Muscle of leg (tissue), 11 donors: Measurements from ENCODE around the gene SNRK. TPM values are rescaled to one million over a fixed set of nuclear protein-coding genes. Genes with fewer than 3 reads are reported as not detected.

Experiments used
- DNase-seq: peaks from one replicate; pipeline ENCODE4 v3.0.0; 2013
- H3K27ac ChIP-seq: one replicate; pipeline ENCODE4 v1.5.1; 2013; ENCODE audit warnings: mild to moderate bottlenecking, low read length, control low read depth
- H3K27me3 ChIP-seq: one replicate; pipeline ENCODE4 v1.6.1; 2013; ENCODE audit warnings: low read length; ENCODE audit not compliant: control insufficient read depth, insufficient read depth
- H3K36me3 ChIP-seq: one replicate; pipeline ENCODE4 v1.6.1; 2013; ENCODE audit warnings: low read length; ENCODE audit not compliant: control insufficient read depth, insufficient read depth
- H3K4me1 ChIP-seq: one replicate; pipeline ENCODE4 v1.6.1; 2013; ENCODE audit warnings: low read length; ENCODE audit not compliant: control insufficient read depth, insufficient read depth
- H3K4me3 ChIP-seq: one replicate; pipeline ENCODE4 v1.5.1; 2013; ENCODE audit warnings: low read length, control low read depth
- H3K9me3 ChIP-seq: replicated peaks from 2 replicates; pipeline ENCODE4 v1.6.1; 2013; ENCODE audit warnings: low read depth, low read length; ENCODE audit not compliant: control insufficient read depth
- WGBS: methylation state at CpG from one replicate; pipeline ENCODE4 v1.1.5; 2013; ENCODE audit warnings: missing lambda C conversion rate; ENCODE audit not compliant: insufficient coverage; 5-methylcytosine and 5-hydroxymethylcytosine counted together
- polyA plus RNA-seq, 8 donors: library from polyadenylated mRNA; unstranded; fragments of 120-200 nt; gene quantifications; one replicate each; pipeline versions ENCODE4 v1.2.1 to v1.2.3, GENCODE V29; 2013; ENCODE audit warnings: inconsistent platforms in 1 of 8, low replicate concordance in 1 of 8; ENCODE audit not compliant: insufficient read length in 8 of 8, insufficient read depth in 1 of 8
- total RNA-seq: library from RNA; stranded (reverse); fragments of 120-200 nt; gene quantifications from one replicate; pipeline ENCODE4 v1.2.4, GENCODE V29; 2013

SNRK gene
- total and polyA plus RNA-seq, 9 donors: 27.6 to 37.5 (median 31.5) TPM

- Histone ChIP-seq H3K27me3 (no peaks in the 10 kb centered on the region), H3K27ac (peak overlapping the region; percentile 62), H3K4me1 (peaks cover 22% of the 10 kb centered on the region)
Observed at GRCh38 chr3:43288366-43288765, 2.0 kb downstream of the SNRK start.

DNA sequence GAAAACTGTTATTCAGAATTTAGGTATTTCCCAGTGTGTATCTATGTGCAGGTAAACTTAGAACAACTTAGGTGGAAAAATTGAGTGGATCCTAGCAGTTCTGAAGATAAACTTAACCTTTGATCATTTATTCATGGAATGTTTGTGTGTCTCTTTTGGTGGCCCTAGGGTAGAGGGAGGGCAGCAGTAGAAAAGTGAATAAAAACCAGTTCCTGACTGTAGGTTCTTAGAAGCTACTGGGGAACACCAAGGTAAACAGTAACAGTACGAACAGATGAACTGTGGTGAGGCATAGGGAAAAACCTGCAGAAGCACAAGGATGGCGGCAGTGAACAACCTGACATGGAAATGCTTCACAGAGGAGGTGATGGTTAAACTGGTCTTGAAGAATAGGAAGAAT, 2.5 kb downstream of the SNRK start:
- Histone ChIP-seq H3K27ac (peak overlapping the region; percentile 62), H3K4me1 (peaks cover 22% of the 10 kb centered on the region), H3K36me3 (peaks cover 10% of the 10 kb centered on the region), H3K9me3 (no peaks in the 10 kb centered on the region), H3K27me3 (no peaks in the 10 kb centered on the region), H3K4me3 (peak overlapping the region; percentile 76)
- 75% methylated on average over 2 of the region's 2 CpGs for WGBS
- no peak for DNase-seq

More at GRCh38 chr3:43288366-43288765, 2.0 kb downstream of the SNRK start:
- no CpG with 5 or more reads among the region's 2 CpGs for WGBS
- Histone ChIP-seq H3K9me3 (no peaks in the 10 kb centered on the region), H3K4me3 (peak overlapping the region; percentile 76), H3K36me3 (peaks cover 10% of the 10 kb centered on the region)
- peak; percentile 47 for DNase-seq

GRCh38 chr3:43289401-43289800, 3.1 kb downstream of the SNRK start:
- 31% methylated on average over 2 of the region's 2 CpGs for WGBS
- peak; percentile 50 for DNase-seq
- peak overlapping the region; percentile 76 for H3K4me3 ChIP-seq
- H3K4me1 ChIP-seq: peaks cover 22% of the 10 kb centered on the region
- peaks cover 10% of the 10 kb centered on the region for H3K36me3 ChIP-seq
- no peaks in the 10 kb centered on the region for H3K9me3 ChIP-seq
- H3K27me3 ChIP-seq: no peaks in the 10 kb centered on the region
- H3K27ac ChIP-seq: peak overlapping the region; percentile 49

GRCh38 chr3:43289841-43290470, 3.6 kb downstream of the SNRK start:
- Histone ChIP-seq H3K4me3 (peak overlapping the region; percentile 9), H3K4me1 (peaks cover 22% of the 10 kb centered on the region), H3K9me3 (no peaks in the 10 kb centered on the region), H3K27me3 (no peaks in the 10 kb centered on the region), H3K27ac (no peak overlapping the region), H3K36me3 (peaks cover 10% of the 10 kb centered on the region)
- WGBS: 75% methylated on average over 4 of the region's 5 CpGs
- no peak for DNase-seq

GRCh38 chr3:43290956-43291355, 4.6 kb downstream of the SNRK start:
- H3K27ac ChIP-seq: peak overlapping the region; percentile 25

DNA sequence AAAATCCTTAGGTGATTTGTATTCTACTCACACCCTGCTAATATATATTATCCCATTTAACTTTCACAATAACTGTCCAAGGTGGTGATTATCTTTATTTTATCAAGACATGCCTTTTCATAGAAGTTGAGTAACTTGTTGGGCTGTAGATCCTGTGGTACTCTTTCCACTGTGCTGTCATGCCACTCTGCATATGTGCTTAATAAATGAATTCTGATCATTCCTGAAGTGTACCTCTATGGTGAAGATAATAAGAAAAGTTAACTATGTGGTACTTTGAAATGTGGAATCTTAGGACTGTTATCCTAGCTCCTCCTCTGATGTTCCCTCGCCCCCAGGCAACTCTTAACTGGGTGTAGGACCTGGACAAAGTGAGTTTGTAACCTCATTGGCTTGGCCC, 5.2 kb downstream of the SNRK start:
- no peak for DNase-seq
- Histone ChIP-seq H3K27me3 (no peaks in the 10 kb centered on the region), H3K36me3 (peaks cover 10% of the 10 kb centered on the region), H3K4me1 (peaks cover 17% of the 10 kb centered on the region), H3K4me3 (no peak overlapping the region), H3K9me3 (no peaks in the 10 kb centered on the region), H3K27ac (no peak overlapping the region)
- no CpG with 5 or more reads among the region's 1 CpG for WGBS

More at GRCh38 chr3:43290956-43291355, 4.6 kb downstream of the SNRK start:
- H3K36me3 ChIP-seq: peaks cover 10% of the 10 kb centered on the region
- 60% methylated on average over 2 of the region's 4 CpGs for WGBS
- DNase-seq: peak; percentile 15
- H3K9me3 ChIP-seq: no peaks in the 10 kb centered on the region
- peaks cover 17% of the 10 kb centered on the region for H3K4me1 ChIP-seq
- H3K27me3 ChIP-seq: no peaks in the 10 kb centered on the region
- H3K4me3 ChIP-seq: no peak overlapping the region

DNA sequence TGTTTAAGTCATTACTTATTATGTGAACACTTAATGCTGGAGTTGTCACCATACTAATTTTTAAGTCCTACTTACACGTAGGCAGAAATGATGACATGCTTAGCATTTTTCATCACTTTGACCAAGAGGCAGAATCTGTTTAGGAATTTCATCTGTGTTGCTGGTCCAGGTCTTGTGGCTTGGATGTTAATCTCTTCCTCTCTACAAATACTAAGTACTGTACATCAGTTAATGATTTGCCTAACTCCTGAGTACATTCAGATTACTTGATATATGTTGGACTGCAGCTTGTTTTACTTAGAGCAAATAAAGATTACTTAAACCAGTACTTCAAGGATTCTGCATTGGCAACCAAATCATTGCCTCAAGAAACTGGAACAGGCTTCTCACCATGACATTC, 8.6 kb downstream of the SNRK start:
- Histone ChIP-seq H3K4me1 (peaks cover 4% of the 10 kb centered on the region), H3K36me3 (peaks cover 6% of the 10 kb centered on the region), H3K9me3 (no peaks in the 10 kb centered on the region), H3K4me3 (no peak overlapping the region), H3K27me3 (no peaks in the 10 kb centered on the region), H3K27ac (no peak overlapping the region)
- DNase-seq: no peak
- no CpG with 5 or more reads among the region's 1 CpG for WGBS

DNA sequence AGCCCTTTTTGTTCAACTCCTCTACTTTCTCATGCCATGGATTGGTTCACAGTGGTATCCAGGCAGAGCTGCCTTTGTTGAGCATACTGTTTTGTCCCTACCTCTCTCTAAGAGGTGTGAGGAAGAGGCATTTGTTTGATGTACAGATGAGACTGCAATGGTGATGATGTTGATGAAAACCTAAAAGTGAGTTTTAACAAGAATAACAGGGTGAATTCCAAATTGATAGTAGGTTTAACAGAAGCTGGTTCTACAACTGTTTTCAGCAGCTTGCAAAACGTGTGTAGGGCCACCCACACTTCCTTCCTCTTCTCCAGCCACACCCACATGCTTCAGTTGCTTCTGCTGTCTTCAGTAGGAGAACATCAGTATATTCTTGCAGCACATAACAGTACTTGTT, 10.2 kb downstream of the SNRK start:
- no peaks in the 10 kb centered on the region for H3K9me3 ChIP-seq
- H3K4me3 ChIP-seq: no peak overlapping the region
- WGBS: 33% methylated on average over 1 of the region's 1 CpG
- peak; percentile 44 for DNase-seq
- peaks cover 2% of the 10 kb centered on the region for H3K36me3 ChIP-seq
- no peaks in the 10 kb centered on the region for H3K4me1 ChIP-seq
- H3K27me3 ChIP-seq: no peaks in the 10 kb centered on the region
- no peak overlapping the region for H3K27ac ChIP-seq

DNA sequence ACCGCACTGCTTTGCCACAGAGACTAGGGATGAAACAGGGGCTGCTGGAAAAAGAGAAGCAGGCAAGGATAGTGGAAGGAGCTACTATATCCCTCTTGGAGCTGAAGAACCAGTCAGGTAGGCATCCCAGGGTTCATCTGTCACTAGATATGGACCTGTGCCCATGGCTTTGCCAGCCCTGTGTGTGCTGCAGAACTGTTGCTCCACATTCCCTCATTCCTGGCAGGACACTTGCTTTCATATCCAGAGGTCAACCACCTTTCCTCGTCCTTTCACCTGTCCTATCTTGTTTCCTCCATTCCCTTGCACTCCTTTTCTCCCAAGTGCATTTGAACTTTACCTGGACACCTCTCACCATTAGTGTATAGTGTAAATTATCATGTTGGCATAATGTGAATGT, 12.0 kb downstream of the SNRK start:
- Histone ChIP-seq H3K4me3 (no peak overlapping the region), H3K27me3 (no peaks in the 10 kb centered on the region), H3K27ac (no peak overlapping the region), H3K9me3 (no peaks in the 10 kb centered on the region), H3K36me3 (peaks cover 3% of the 10 kb centered on the region), H3K4me1 (no peaks in the 10 kb centered on the region)
- WGBS: 100% methylated on average over 1 of the region's 2 CpGs
- DNase-seq: no peak

DNA sequence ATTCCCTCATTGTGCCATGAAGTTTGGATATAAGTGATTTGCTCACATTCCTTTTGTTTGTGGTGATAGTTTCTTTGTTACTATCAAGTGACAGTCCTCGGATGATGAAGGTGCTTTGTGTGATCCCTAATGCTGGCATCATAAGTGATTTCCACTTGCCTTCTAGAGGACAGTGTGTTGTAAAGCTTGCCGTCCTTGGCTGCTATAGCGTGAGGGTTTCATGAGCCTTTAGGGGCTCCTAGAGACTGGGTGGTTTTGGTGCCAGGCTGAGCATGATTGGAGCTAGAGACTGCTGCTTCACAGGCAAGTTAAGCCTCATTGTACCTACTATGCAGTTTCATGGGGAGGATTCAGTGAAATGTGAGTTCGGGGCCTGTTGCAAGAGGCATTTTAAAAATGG, 12.4 kb downstream of the SNRK start:
- Histone ChIP-seq H3K27me3 (no peaks in the 10 kb centered on the region), H3K27ac (no peak overlapping the region), H3K9me3 (no peaks in the 10 kb centered on the region), H3K4me1 (no peaks in the 10 kb centered on the region), H3K36me3 (peaks cover 7% of the 10 kb centered on the region), H3K4me3 (no peak overlapping the region)
- DNase-seq: no peak
- 0% methylated on average over 1 of the region's 4 CpGs for WGBS
